Panc1 (cell line): Measurements from ENCODE around the gene RELT. TPM values are rescaled to one million over a fixed set of nuclear protein-coding genes. Genes with fewer than 3 reads are reported as not detected.

Experiments
- ATAC-seq: fragments of 200-7000 bp; cut with Tn5 transposase; 2 replicates; pipeline ENCODE4 v1.9.1; 2020; ENCODE audit warnings: mild to moderate bottlenecking, moderate library complexity
- BruUV-seq: library from RNA; stranded (reverse); fragments of 400-500 nt; replicated peaks from 2 replicates; lab custom pipeline; 2021; lab: Mats Ljungman, UMichigan
- CTCF ChIA-PET: fragments of 300-600 bp; sonication (Branson Sonifier 250); formaldehyde crosslinking; loops from one replicate; lab custom pipeline; 2022; ENCODE audit warnings: antibody characterized with exemption; lab: Charles Lee
- POLR2A ChIA-PET: fragments of 300-600 bp; sonication (Branson Sonifier 250); formaldehyde crosslinking; loops from one replicate; lab custom pipeline; 2022; ENCODE audit warnings: antibody characterized with exemption; lab: Charles Lee
- DNase-seq: peaks from one replicate; pipeline ENCODE4 v3.0.0-alpha.2; 2010; ENCODE audit warnings: low read depth, low spot score
- H3K27ac ChIP-seq: 2 replicates; pipeline ENCODE4 v1.5.1; 2011; ENCODE audit warnings: mild to moderate bottlenecking, low read length, inconsistent platforms
- H3K27me3 ChIP-seq: fragments of 200-500 bp; sonication (Bioruptor generic); 2 replicates; pipeline ENCODE4 v1.6.0; 2014; ENCODE audit warnings: low read length, inconsistent platforms; ENCODE audit not compliant: control insufficient read depth, insufficient read depth
- H3K36me3 ChIP-seq: fragments of 200-500 bp; sonication (Bioruptor generic); 2 replicates; pipeline ENCODE4 v1.5.1; 2014; ENCODE audit warnings: inconsistent platforms, mild to moderate bottlenecking, low read length, moderate library complexity; ENCODE audit not compliant: control insufficient read depth, insufficient read depth
- H3K4me1 ChIP-seq: 2 replicates; pipeline ENCODE4 v1.5.1; 2011; ENCODE audit warnings: inconsistent platforms, mild to moderate bottlenecking, low read length, moderate library complexity; ENCODE audit not compliant: control insufficient read depth, insufficient read depth
- H3K4me3 ChIP-seq, 2 experiments: 2 replicates each; pipeline ENCODE4 v1.5.1; 2011 to 2012; ENCODE audit warnings: low read depth in 2 of 2, low read length in 2 of 2, mild to moderate bottlenecking in 2 of 2, inconsistent platforms in 1 of 2, moderate library complexity in 1 of 2
- H3K9me3 ChIP-seq: fragments of 200-500 bp; sonication (Bioruptor generic); 2 replicates; pipeline ENCODE4 v1.5.1; 2014; ENCODE audit warnings: low read depth, mild to moderate bottlenecking, inconsistent platforms, low read length, moderate library complexity; ENCODE audit not compliant: control insufficient read depth, insufficient read depth
- CTCF ChIP-seq: fragments of 450-650 bp; IDR thresholded peaks from 2 replicates; pipeline ENCODE4 v1.5.1; 2017; ENCODE audit warnings: mild to moderate bottlenecking
- POLR2AphosphoS5 ChIP-seq: IDR thresholded peaks from 2 replicates; pipeline ENCODE4 v1.6.1; 2012; ENCODE audit warnings: mild to moderate bottlenecking, low read depth, low read length, moderate library complexity
- REST ChIP-seq, 2 experiments: IDR thresholded peaks; 2 replicates each; pipeline ENCODE4 v1.6.1; 2011 to 2012; ENCODE audit warnings: low read depth in 2 of 2, control low read depth in 1 of 2, low read length in 1 of 2, mild to moderate bottlenecking in 1 of 2, moderate library complexity in 1 of 2; ENCODE audit not compliant: insufficient read depth in 1 of 2
- SIN3A ChIP-seq: IDR thresholded peaks from 2 replicates; pipeline ENCODE4 v1.6.1; 2012; ENCODE audit warnings: low read depth, mild to moderate bottlenecking, low read length, moderate library complexity, borderline replicate concordance; ENCODE audit not compliant: insufficient read depth
- TCF7L2 ChIP-seq: IDR thresholded peaks from 2 replicates; pipeline ENCODE4 v1.6.1; 2011; ENCODE audit warnings: mild to moderate bottlenecking, low read depth, low read length, inconsistent platforms
- in situ Hi-C: cut with HindIII; loops from 2 replicates; pipeline ENCODE4 v1.10.0; 2016; ENCODE audit warnings: low sequenced_read_pairs, low pct_unique_long_range_greater_than_20kb
- intact Hi-C: fragments of 100-400 bp; cut with micrococcal nuclease; formaldehyde crosslinking; loops from one replicate; pipeline ENCODE4 v1.10.0; 2022; ENCODE audit not compliant: unreplicated experiment
- total RNA-seq: library from RNA; stranded (reverse); gene quantifications from one replicate; pipeline ENCODE4 v1.2.1, GENCODE V29; 2021; ENCODE audit not compliant: unreplicated experiment

The RELT gene
- total RNA-seq, 1 experiment from 2014 or later: 11.3 TPM

- Histone ChIP-seq H3K9me3 (no peaks in the 10 kb centered on the region), H3K27ac (no peak overlapping the region), H3K36me3 (no peaks in the 10 kb centered on the region), H3K4me3 (no peak overlapping the region), H3K27me3 (no peaks in the 10 kb centered on the region), H3K4me1 (peaks cover 3% of the 10 kb centered on the region; the same call in 1 of the 2 replicates)
- no peak for ATAC-seq
- in situ Hi-C loops (no loop called here), intact Hi-C loops (no loop called here)
- BruUV-seq: no TSS peak
- TF ChIP-seq SIN3A (no peak), CTCF (no peak), REST (IDR thresholded peaks at IDR 0.05; ENCODE audit: insufficient read depth in 1 of 2, low read depth in 2 of 2, low read length in 1 of 2) (no peak), TCF7L2 (no peak), POLR2AphosphoS5 (no peak)
- POLR2A ChIA-PET: interaction anchor here (0.6 kb wide), 1 partner anchor 9 kb away, joined by 6 read pairs; no protein-coding TSS in a partner anchor
- DNase-seq: no peak
- CTCF ChIA-PET: interaction anchor here (0.6 to 1.4 kb wide), 3 partner anchors 13 to 345 kb away, joined by 4 to 5 read pairs (median 4); partner anchors contain the start of gene ARHGEF17
Measured at GRCh38 chr11:73348838-73349237, 27.4 kb upstream of the RELT start.

- Histone ChIP-seq H3K36me3 (no peaks in the 10 kb centered on the region), H3K4me3 (no peak overlapping the region), H3K9me3 (no peaks in the 10 kb centered on the region), H3K4me1 (peaks cover 3% of the 10 kb centered on the region; the same call in 1 of the 2 replicates), H3K27me3 (no peaks in the 10 kb centered on the region), H3K27ac (no peak overlapping the region)
- CTCF ChIA-PET: interaction anchor here (0.5 to 3.0 kb wide), 4 partner anchors 11 to 99 kb away, joined by 3 to 18 read pairs (median 4); partner anchors contain the start of gene ARHGEF17
- in situ Hi-C loops (no loop called here), intact Hi-C loops (no loop called here)
- ATAC-seq (no peak), DNase-seq (no peak)
- no TSS peak for BruUV-seq
- POLR2A ChIA-PET: no interaction called here
- no peak for TF ChIP-seq SIN3A
- TF ChIP-seq CTCF: no peak
- no peak for TF ChIP-seq POLR2AphosphoS5
- TF ChIP-seq REST (IDR thresholded peaks at IDR 0.05; ENCODE audit: insufficient read depth in 1 of 2, low read depth in 2 of 2, low read length in 1 of 2): no peak
- TF ChIP-seq TCF7L2: no peak
Measured at GRCh38 chr11:73349633-73350032, 26.6 kb upstream of the RELT start.
